DMS 273 (cell line): ENCODE results near the gene CLEC2B.

Experiments used
- DNase-seq: peaks from one replicate; lab custom pipeline; 2025; ENCODE audit not compliant: unreplicated experiment; lab: John Stamatoyannopoulos, UW

CLEC2B gene

GRCh38 chr12:9809866-9810265, 59.3 kb downstream of the CLEC2B start:
- no peak for DNase-seq

GRCh38 chr12:9809338-9809737, 59.8 kb downstream of the CLEC2B start:
- DNase-seq: no peak

GRCh38 chr12:9808504-9808903, 60.6 kb downstream of the CLEC2B start:
- no peak for DNase-seq

- no peak for DNase-seq
Observed at GRCh38 chr12:9806714-9807113, 62.4 kb downstream of the CLEC2B start.

- DNase-seq: no peak
Observed at GRCh38 chr12:9805883-9806282, 63.3 kb downstream of the CLEC2B start.
